ENCODE data around the gene LRPAP1. TPM values are rescaled to one million over a fixed set of nuclear protein-coding genes. Genes with fewer than 3 reads are reported as not detected.

Gene LRPAP1
- polyA plus RNA-seq, 1 donor (not counting 4 experiments of a cell fraction or from before 2014, with no cell fraction given), result 121 TPM

GRCh38 chr4:3497095-3497494 is 35.1 kb downstream of the LRPAP1 start:
- H4K20me1 ChIP-seq (ENCODE audit: control insufficient read depth, extremely low read depth, insufficient read depth, low read length), result peaks cover 4% of the 10 kb centered on the region
- H3K9me1 ChIP-seq (ENCODE audit: control insufficient read depth, extremely low read depth, insufficient read depth, low read length), result no peaks in the 10 kb centered on the region
- H2AFZ ChIP-seq (ENCODE audit: control insufficient read depth, low read length), result no peak overlapping the region
- H3K4me1 ChIP-seq (ENCODE audit: control insufficient read depth, extremely low read depth, insufficient read depth, low read length), result no peaks in the 10 kb centered on the region
- H3K27ac ChIP-seq (ENCODE audit: control insufficient read depth, insufficient read depth, low read length), result no peak overlapping the region
- no peaks in the 10 kb centered on the region for H3K9me3 ChIP-seq (ENCODE audit: control insufficient read depth, low read depth, low read length)
- H3K27me3 ChIP-seq (ENCODE audit: control insufficient read depth, extremely low read depth, insufficient read depth, low read length), result peaks cover 27% of the 10 kb centered on the region
- dilution Hi-C loops (cut with MboI; ENCODE audit: extremely low pct_ligation_motif_present, low sequenced_read_pairs), result no loop called here
- peaks cover 0 to 1% of the 10 kb centered on the region in 2 experiments for H3K36me3 ChIP-seq (ENCODE audit: control insufficient read depth in 2 of 2, extremely low read depth in 1 of 2, insufficient read depth in 2 of 2, low read length in 2 of 2)
- no peak for FAIRE-seq
- H3K4me2 ChIP-seq (ENCODE audit: control insufficient read depth, extremely low read depth, insufficient read depth, low read depth, low read length), result no peak overlapping the region
- no peak overlapping the region for H3K9ac ChIP-seq (ENCODE audit: control insufficient read depth, extremely low read depth, insufficient read depth, low read length)
- no peak for DNase-seq (ENCODE audit: low read depth, low spot score)
- H3K79me2 ChIP-seq (ENCODE audit: control insufficient read depth, insufficient read depth, low read length), result no peaks in the 10 kb centered on the region
- no peak overlapping the region for H3K4me3 ChIP-seq (ENCODE audit: control insufficient read depth in 2 of 3, extremely low read depth in 1 of 3, insufficient read depth in 2 of 3, low read depth in 1 of 3, low read length in 3 of 3)
- TF ChIP-seq CTCF (optimal IDR thresholded peaks at IDR 0.05 in 1 of 3, IDR thresholded peaks at IDR 0.05 in 1 of 3, conservative IDR thresholded peaks at IDR 0.05 in 1 of 3; ENCODE audit: extremely low read depth in 1 of 3, insufficient read depth in 2 of 3, low read length in 3 of 3) (no peak), EZH2 (IDR thresholded peaks at IDR 0.05; ENCODE audit: low read length) (no peak)

- H3K4me3 ChIP-seq (ENCODE audit: control insufficient read depth in 2 of 3, extremely low read depth in 1 of 3, insufficient read depth in 2 of 3, low read depth in 1 of 3, low read length in 3 of 3), result no peak overlapping the region
- FAIRE-seq, result no peak
- peaks cover 7% of the 10 kb centered on the region for H4K20me1 ChIP-seq (ENCODE audit: control insufficient read depth, extremely low read depth, insufficient read depth, low read length)
- no peak overlapping the region for H3K9ac ChIP-seq (ENCODE audit: control insufficient read depth, extremely low read depth, insufficient read depth, low read length)
- H3K27ac ChIP-seq (ENCODE audit: control insufficient read depth, insufficient read depth, low read length), result no peak overlapping the region
- H3K9me3 ChIP-seq (ENCODE audit: control insufficient read depth, low read depth, low read length), result no peaks in the 10 kb centered on the region
- TF ChIP-seq CTCF (optimal IDR thresholded peaks at IDR 0.05 in 1 of 3, IDR thresholded peaks at IDR 0.05 in 1 of 3, conservative IDR thresholded peaks at IDR 0.05 in 1 of 3; ENCODE audit: extremely low read depth in 1 of 3, insufficient read depth in 2 of 3, low read length in 3 of 3) (no peak), EZH2 (IDR thresholded peaks at IDR 0.05; ENCODE audit: low read length) (no peak)
- no peak overlapping the region for H3K4me2 ChIP-seq (ENCODE audit: control insufficient read depth, extremely low read depth, insufficient read depth, low read depth, low read length)
- no peaks in the 10 kb centered on the region for H3K4me1 ChIP-seq (ENCODE audit: control insufficient read depth, extremely low read depth, insufficient read depth, low read length)
- no peak overlapping the region for H2AFZ ChIP-seq (ENCODE audit: control insufficient read depth, low read length)
- peaks cover 34% of the 10 kb centered on the region for H3K27me3 ChIP-seq (ENCODE audit: control insufficient read depth, extremely low read depth, insufficient read depth, low read length)
- H3K36me3 ChIP-seq (ENCODE audit: control insufficient read depth in 2 of 2, extremely low read depth in 1 of 2, insufficient read depth in 2 of 2, low read length in 2 of 2), result no peaks in the 10 kb centered on the region
- no peaks in the 10 kb centered on the region for H3K9me1 ChIP-seq (ENCODE audit: control insufficient read depth, extremely low read depth, insufficient read depth, low read length)
- DNase-seq (ENCODE audit: low read depth, low spot score), result no peak
- H3K79me2 ChIP-seq (ENCODE audit: control insufficient read depth, insufficient read depth, low read length), result no peaks in the 10 kb centered on the region
- dilution Hi-C loops (cut with MboI; ENCODE audit: extremely low pct_ligation_motif_present, low sequenced_read_pairs), result no loop called here
Observed at GRCh38 chr4:3496021-3496420, 36.2 kb downstream of the LRPAP1 start.

Measured in keratinocyte (primary cell).